IMR-90 (cell line): ENCODE measurements around the gene MOB3B. TPM values are rescaled to one million over a fixed set of nuclear protein-coding genes. Genes with fewer than 3 reads are reported as not detected.

Experiments used
- ATAC-seq: fragments of 200-7000 bp; cut with Tn5 transposase; 2 replicates; pipeline ENCODE4 v1.9.1; 2020; ENCODE audit warnings: low read depth, mild to moderate bottlenecking, moderate library complexity
- BruUV-seq: library from RNA; stranded (reverse); fragments of 400-500 nt; replicated peaks from 2 replicates; lab custom pipeline; 2021; lab: Mats Ljungman, UMichigan
- CTCF ChIA-PET: fragments of 300-600 bp; formaldehyde crosslinking; extraction: SDS; loops from one replicate; lab custom pipeline; 2021; ENCODE audit warnings: antibody characterized with exemption; lab: Yijun Ruan, JAX
- POLR2A ChIA-PET: fragments of 300-600 bp; sonication (Branson Sonifier 250); formaldehyde crosslinking; loops from one replicate; lab custom pipeline; 2022; ENCODE audit warnings: antibody characterized with exemption; ENCODE audit not compliant: unreplicated experiment; lab: Charles Lee
- DNase-seq: peaks from one replicate; pipeline ENCODE4 v3.0.0; 2013
- H2AFZ ChIP-seq: replicated peaks from 2 replicates; pipeline ENCODE3; 2013; ENCODE audit warnings: low read length, mild to moderate bottlenecking; ENCODE audit not compliant: poor library complexity
- H2AK5ac ChIP-seq: 2 replicates; pipeline ENCODE4 v1.6.1; 2013; ENCODE audit warnings: low read depth, low read length, inconsistent platforms
- H2AK9ac ChIP-seq: replicated peaks from 2 replicates; pipeline ENCODE3; 2013; ENCODE audit warnings: mild to moderate bottlenecking, low read depth, low read length, moderate library complexity; ENCODE audit not compliant: poor library complexity
- H2BK120ac ChIP-seq: 2 replicates; pipeline ENCODE4 v1.6.1; 2013; ENCODE audit warnings: low read depth, low read length, inconsistent platforms
- H2BK15ac ChIP-seq: 3 replicates; pipeline ENCODE4 v1.6.1; 2013; ENCODE audit warnings: low read depth, low read length, inconsistent platforms
- H2BK20ac ChIP-seq: 2 replicates; pipeline ENCODE4 v1.6.1; 2013; ENCODE audit warnings: low read depth, mild to moderate bottlenecking, inconsistent platforms, low read length, moderate library complexity
- H2BK5ac ChIP-seq: 2 replicates; pipeline ENCODE4 v1.6.1; 2013; ENCODE audit warnings: mild to moderate bottlenecking, low read depth, low read length, inconsistent platforms; ENCODE audit not compliant: poor library complexity, severe bottlenecking
- H3K14ac ChIP-seq: replicated peaks from 2 replicates; pipeline ENCODE4 v1.6.1; 2013; ENCODE audit warnings: low read depth, low read length, inconsistent platforms
- H3K18ac ChIP-seq: 2 replicates; pipeline ENCODE4 v1.6.1; 2013; ENCODE audit warnings: low read depth, low read length, control low read depth
- H3K23ac ChIP-seq: 2 replicates; pipeline ENCODE4 v1.6.1; 2013; ENCODE audit warnings: low read depth, low read length, inconsistent platforms
- H3K27ac ChIP-seq: 2 replicates; pipeline ENCODE4 v1.5.1; 2013; ENCODE audit warnings: mild to moderate bottlenecking, control low read depth, low read length; ENCODE audit not compliant: insufficient read depth
- H3K27me3 ChIP-seq: 2 replicates; pipeline ENCODE4 v1.6.1; 2013; ENCODE audit warnings: low read length; ENCODE audit not compliant: control insufficient read depth, insufficient read depth
- H3K36me3 ChIP-seq: 2 replicates; pipeline ENCODE4 v1.6.1; 2013; ENCODE audit warnings: low read length, mixed read lengths; ENCODE audit not compliant: control insufficient read depth, insufficient read depth
- H3K4ac ChIP-seq: 2 replicates; pipeline ENCODE4 v1.6.1; 2013; ENCODE audit warnings: low read depth, low read length, inconsistent platforms
- H3K4me1 ChIP-seq: 2 replicates; pipeline ENCODE4 v1.6.1; 2013; ENCODE audit warnings: low read length, mixed read lengths; ENCODE audit not compliant: control insufficient read depth, insufficient read depth
- H3K4me2 ChIP-seq: 2 replicates; pipeline ENCODE4 v1.6.1; 2013; ENCODE audit warnings: low read depth, mild to moderate bottlenecking, control low read depth, low read length, moderate library complexity
- H3K4me3 ChIP-seq: 2 replicates; pipeline ENCODE4 v1.5.1; 2013; ENCODE audit warnings: low read depth, mild to moderate bottlenecking, control low read depth, low read length, moderate library complexity; ENCODE audit not compliant: insufficient read depth
- H3K56ac ChIP-seq: 2 replicates; pipeline ENCODE4 v1.6.1; 2013; ENCODE audit warnings: low read length, inconsistent platforms; ENCODE audit not compliant: insufficient read depth; ENCODE audit errors: extremely low read depth
- H3K79me1 ChIP-seq, 2 experiments: 2 replicates each; pipeline ENCODE4 v1.6.1; 2013; ENCODE audit warnings: low read length in 2 of 2, inconsistent platforms in 1 of 2, low read depth in 1 of 2
- H3K9ac ChIP-seq: 2 replicates; pipeline ENCODE4 v1.6.1; 2013; ENCODE audit warnings: low read depth, low read length, control low read depth
- H3K9me1 ChIP-seq: 2 replicates; pipeline ENCODE4 v1.6.1; 2013; ENCODE audit warnings: low read length, inconsistent platforms; ENCODE audit not compliant: insufficient read depth
- H3K9me3 ChIP-seq: 2 replicates; pipeline ENCODE4 v1.6.1; 2013; ENCODE audit warnings: low read length; ENCODE audit not compliant: control insufficient read depth, insufficient read depth
- H4K20me1 ChIP-seq: 2 replicates; pipeline ENCODE4 v1.6.1; 2013; ENCODE audit warnings: low read length, inconsistent platforms; ENCODE audit not compliant: insufficient read depth
- H4K5ac ChIP-seq: 2 replicates; pipeline ENCODE4 v1.6.1; 2013; ENCODE audit warnings: mild to moderate bottlenecking, low read depth, low read length, control low read depth
- H4K8ac ChIP-seq, 2 experiments: 2 replicates each; pipeline ENCODE4 v1.6.1; 2013; ENCODE audit warnings: low read depth in 2 of 2, low read length in 2 of 2, control low read depth in 1 of 2, inconsistent platforms in 1 of 2
- H4K91ac ChIP-seq: 2 replicates; pipeline ENCODE4 v1.6.1; 2013; ENCODE audit warnings: low read depth, low read length, inconsistent platforms; ENCODE audit not compliant: insufficient read depth
- BHLHE40 ChIP-seq: fragments of 150-350 bp; IDR thresholded peaks from 2 replicates; pipeline ENCODE4 v1.6.1; 2016; ENCODE audit warnings: mild to moderate bottlenecking, low read depth, low read length
- CEBPB ChIP-seq: IDR thresholded peaks from 2 replicates; pipeline ENCODE4 v1.6.1; 2012; ENCODE audit warnings: low read depth, low read length, improper control_type of control experiment
- CHD1 ChIP-seq: IDR thresholded peaks from 2 replicates; pipeline ENCODE4 v1.6.1; 2012; ENCODE audit warnings: low read depth, low read length, improper control_type of control experiment
- CTCF ChIP-seq: conservative IDR thresholded peaks from 2 replicates; pipeline ENCODE4 v1.5.1; 2012; ENCODE audit warnings: mild to moderate bottlenecking, low read depth, low read length, improper control_type of control experiment
- ELK1 ChIP-seq: fragments of 150-350 bp; IDR thresholded peaks from 2 replicates; pipeline ENCODE4 v1.6.1; 2016; ENCODE audit warnings: low read depth, mild to moderate bottlenecking, low read length, moderate library complexity, borderline replicate concordance
- FOS ChIP-seq: fragments of 150-350 bp; IDR thresholded peaks from 2 replicates; pipeline ENCODE4 v1.6.1; 2016; ENCODE audit warnings: low read depth, low read length
- MAFK ChIP-seq: IDR thresholded peaks from 2 replicates; pipeline ENCODE4 v1.6.1; 2012; ENCODE audit warnings: low read depth, low read length, improper control_type of control experiment
- MAZ ChIP-seq: IDR thresholded peaks from 2 replicates; pipeline ENCODE4 v1.6.1; 2012; ENCODE audit warnings: low read depth, mild to moderate bottlenecking, low read length, improper control_type of control experiment, moderate library complexity, borderline replicate concordance
- MXI1 ChIP-seq: IDR thresholded peaks from 2 replicates; pipeline ENCODE4 v1.6.1; 2012; ENCODE audit warnings: low read depth, mild to moderate bottlenecking, low read length, moderate library complexity, borderline replicate concordance
- NFE2L2 ChIP-seq: fragments of 150-350 bp; IDR thresholded peaks from 2 replicates; pipeline ENCODE4 v1.6.1; 2016; ENCODE audit warnings: low read depth, mild to moderate bottlenecking, low read length
- POLR2A ChIP-seq: IDR thresholded peaks from 2 replicates; pipeline ENCODE4 v1.6.1; 2012; ENCODE audit warnings: mild to moderate bottlenecking, low read depth, low read length
- RAD21 ChIP-seq: IDR thresholded peaks from 2 replicates; pipeline ENCODE4 v1.6.1; 2012; ENCODE audit warnings: low read length, improper control_type of control experiment
- RCOR1 ChIP-seq: IDR thresholded peaks from 2 replicates; pipeline ENCODE4 v1.6.1; 2012; ENCODE audit warnings: mild to moderate bottlenecking, low read length, improper control_type of control experiment; ENCODE audit not compliant: insufficient replicate concordance
- RFX5 ChIP-seq: IDR thresholded peaks from 2 replicates; pipeline ENCODE4 v1.8.0; 2012; ENCODE audit warnings: low read depth, mild to moderate bottlenecking, low read length, moderate library complexity
- SMC3 ChIP-seq: fragments of 150-350 bp; IDR thresholded peaks from 2 replicates; pipeline ENCODE4 v1.6.1; 2016; ENCODE audit warnings: low read depth, mild to moderate bottlenecking, antibody characterized with exemption, low read length, moderate library complexity
- USF2 ChIP-seq: fragments of 150-350 bp; IDR thresholded peaks from 2 replicates; pipeline ENCODE4 v1.6.1; 2017; ENCODE audit warnings: mild to moderate bottlenecking, antibody characterized with exemption, low read length, low read depth
- WGBS, 2 experiments: methylation state at CpG; one replicate each; pipeline versions ENCODE4 v1.1.5 to v1.1.7; 2013; ENCODE audit warnings: missing lambda C conversion rate in 2 of 2; ENCODE audit not compliant: insufficient read length in 1 of 2; ENCODE audit errors: extremely low coverage in 2 of 2; 5-methylcytosine and 5-hydroxymethylcytosine counted together
- dilution Hi-C: fragments of 300-500 bp; cut with HindIII; formaldehyde crosslinking; loops from one replicate; pipeline ENCODE4 v1.14.3; 2018; ENCODE audit warnings: low sequenced_read_pairs; ENCODE audit not compliant: unreplicated experiment
- in situ Hi-C: fragments of 300-500 bp; cut with MboI; formaldehyde crosslinking; loops from 3 replicates; pipeline ENCODE4 v1.14.3; 2019; ENCODE audit warnings: low sequenced_read_pairs, inconsistent platforms, mixed read lengths
- intact Hi-C: fragments of 100-400 bp; cut with micrococcal nuclease; formaldehyde crosslinking; loops from 2 replicates; pipeline ENCODE4 v1.10.0; 2022
- polyA plus RNA-seq, 3 experiments: library from polyadenylated mRNA; depleted of rRNA; stranded (reverse); fragments of >200 nt; gene quantifications; 2 replicates each; pipeline ENCODE4 v1.2.3, GENCODE V29; 2012; ENCODE audit warnings: low replicate concordance in 1 of 3
- total RNA-seq: library from RNA; depleted of rRNA; stranded (reverse); fragments of >200 nt; gene quantifications from 2 replicates; pipeline ENCODE4 v1.2.3, GENCODE V29; 2012

The MOB3B gene
- total and polyA plus RNA-seq, 2 of the 4 experiments (the other 2 are of a cell fraction): under 0.01 to 0.02 TPM

GRCh38 chr9:27475057-27475595 is 54.5 kb downstream of the MOB3B start:
- Histone ChIP-seq H3K27me3 (no peaks in the 10 kb centered on the region), H4K91ac (no peak overlapping the region), H3K79me1 (no peaks in the 10 kb centered on the region), H2AFZ (no peak overlapping the region), H4K8ac (no peak overlapping the region), H3K4me3 (no peak overlapping the region), H3K4ac (no peak overlapping the region), H3K4me2 (no peak overlapping the region), H3K9me3 (no peaks in the 10 kb centered on the region), H2BK15ac (no peak overlapping the region), H3K27ac (no peak overlapping the region), H3K18ac (no peak overlapping the region), H3K56ac (no peak overlapping the region), H3K23ac (no peak overlapping the region), H3K9ac (no peak overlapping the region), H4K20me1 (no peaks in the 10 kb centered on the region), H3K36me3 (no peaks in the 10 kb centered on the region), H3K14ac (no peak overlapping the region), H2BK20ac (no peak overlapping the region), H2AK5ac (no peak overlapping the region), H3K4me1 (no peaks in the 10 kb centered on the region), H4K5ac (no peak overlapping the region), H2BK5ac (no peak overlapping the region), H2AK9ac (no peak overlapping the region), H3K9me1 (no peaks in the 10 kb centered on the region), H2BK120ac (no peak overlapping the region)
- CTCF ChIA-PET: no interaction called here
- in situ Hi-C loops (no loop called here), intact Hi-C loops (no loop called here), dilution Hi-C loops (no loop called here)
- no peak for ATAC-seq
- no peak for DNase-seq
- 50% methylated on average over 1 of the region's 7 CpGs; no CpG with 5 or more reads in 1 of the 2 experiments for WGBS, 2 experiments
- BruUV-seq: no TSS peak
- TF ChIP-seq BHLHE40: no peak
- TF ChIP-seq ELK1: no peak
- TF ChIP-seq POLR2A: no peak
- TF ChIP-seq CEBPB: no peak
- TF ChIP-seq MAFK: no peak
- TF ChIP-seq RCOR1: no peak
- no peak for TF ChIP-seq FOS
- TF ChIP-seq SMC3: no peak
- no peak for TF ChIP-seq CTCF
- TF ChIP-seq CHD1: no peak
- no peak for TF ChIP-seq RAD21
- no peak for TF ChIP-seq MAZ
- no peak for TF ChIP-seq NFE2L2
- no peak for TF ChIP-seq MXI1
- TF ChIP-seq RFX5: no peak
- no peak for TF ChIP-seq USF2
- POLR2A ChIA-PET: no interaction called here
